A673 (cell line): ENCODE data around the gene ZNF534. TPM values are rescaled to one million over a fixed set of nuclear protein-coding genes. Genes with fewer than 3 reads are reported as not detected.

Experiments used
- Bru-seq: library from RNA; stranded (reverse); fragments of 400-500 nt; gene quantifications from one replicate; lab custom pipeline; 2021; lab: Mats Ljungman, UMichigan
- BruChase-seq, 2 experiments: library from RNA; stranded (reverse); fragments of 400-500 nt; gene quantifications; one replicate each; lab custom pipeline; 2021; lab: Mats Ljungman, UMichigan
- BruUV-seq: library from RNA; stranded (reverse); fragments of 400-500 nt; replicated peaks from 2 replicates; lab custom pipeline; 2021; lab: Mats Ljungman, UMichigan
- CTCF ChIA-PET: fragments of 300-600 bp; sonication (Branson Sonifier 250); formaldehyde crosslinking; loops from one replicate; lab custom pipeline; 2022; ENCODE audit warnings: antibody characterized with exemption; lab: Charles Lee
- POLR2A ChIA-PET: fragments of 300-600 bp; sonication (Branson Sonifier 250); formaldehyde crosslinking; loops from one replicate; lab custom pipeline; 2022; ENCODE audit warnings: antibody characterized with exemption; ENCODE audit not compliant: low non-redundant PET; lab: Charles Lee
- DNase-seq: peaks from one replicate; pipeline ENCODE4 v3.0.0-alpha.2; 2015; ENCODE audit warnings: low spot score
- H3K27ac ChIP-seq: fragments of 200-600 bp; sonication (generic); 2 replicates; pipeline ENCODE4 v1.5.1; 2016; ENCODE audit warnings: mixed run types, low read depth, mild to moderate bottlenecking, mixed read lengths, antibody characterized with exemption, low read length; ENCODE audit not compliant: poor library complexity, severe bottlenecking
- H3K27me3 ChIP-seq: fragments of 200-600 bp; sonication (generic); replicated peaks from 2 replicates; pipeline ENCODE4 v1.6.1; 2017; ENCODE audit warnings: mixed run types, low read depth, mild to moderate bottlenecking, mixed read lengths, antibody characterized with exemption, low read length; ENCODE audit not compliant: insufficient read depth, poor library complexity
- H3K36me3 ChIP-seq: fragments of 200-600 bp; sonication (generic); 2 replicates; pipeline ENCODE4 v1.6.1; 2016; ENCODE audit warnings: mixed run types, mild to moderate bottlenecking, mixed read lengths, antibody characterized with exemption, low read length; ENCODE audit not compliant: insufficient read depth, poor library complexity, severe bottlenecking
- H3K4me1 ChIP-seq: fragments of 200-600 bp; sonication (generic); 2 replicates; pipeline ENCODE4 v1.6.1; 2017; ENCODE audit warnings: mixed run types, mild to moderate bottlenecking, mixed read lengths, antibody characterized with exemption, low read length; ENCODE audit not compliant: insufficient read depth, poor library complexity, severe bottlenecking
- H3K4me3 ChIP-seq: fragments of 200-600 bp; sonication (generic); 2 replicates; pipeline ENCODE4 v1.5.1; 2016; ENCODE audit warnings: low read depth, mixed run types, mild to moderate bottlenecking, mixed read lengths, low read length; ENCODE audit not compliant: poor library complexity, severe bottlenecking
- H3K9me3 ChIP-seq: fragments of 200-600 bp; sonication (generic); 2 replicates; pipeline ENCODE4 v1.6.1; 2016; ENCODE audit warnings: mixed run types, low read depth, mild to moderate bottlenecking, mixed read lengths, antibody characterized with exemption, low read length; ENCODE audit not compliant: poor library complexity, severe bottlenecking
- EZH2 ChIP-seq: fragments of 200-600 bp; sonication (generic); IDR thresholded peaks from 2 replicates; pipeline ENCODE4 v1.6.1; 2017; ENCODE audit warnings: borderline replicate concordance, low read depth, mild to moderate bottlenecking, mixed read lengths, antibody characterized with exemption, low read length; ENCODE audit not compliant: poor library complexity, severe bottlenecking
- intact Hi-C: fragments of 100-400 bp; cut with micrococcal nuclease; formaldehyde crosslinking; loops from one replicate; pipeline ENCODE4 v1.10.0; 2022; ENCODE audit not compliant: unreplicated experiment
- long read RNA-seq: library from polyadenylated mRNA; stranded (forward); transcript quantifications from one replicate; pipeline ENCODE4 v2.0.0, GENCODE V29; 2022
- total RNA-seq: library from RNA; stranded (reverse); gene quantifications from 2 replicates; pipeline ENCODE4 v1.2.3, GENCODE V29; 2021
- TF ChIP-seq, protein P1 (sequence below): fragments of 300-800, 200-600 bp; sonication (generic); conservative IDR thresholded peaks from 2 replicates; pipeline ENCODE4 v1.5.1; 2017; ENCODE audit warnings: low read depth, mild to moderate bottlenecking, antibody characterized with exemption, low read length, moderate library complexity, mixed read lengths

The ZNF534 gene
- not detected in 2 replicates for total RNA-seq
- Bru-seq, nascent RNA: not detected
- BruChase-seq, experiment 1, labeled RNA remaining after a 2-hour chase: percentile 7 among the genes with signal in this experiment
- percentile 4 among the genes with signal in this experiment for BruChase-seq, experiment 2, labeled RNA remaining after a 6-hour chase
- long read RNA-seq: 0 reads

DNA sequence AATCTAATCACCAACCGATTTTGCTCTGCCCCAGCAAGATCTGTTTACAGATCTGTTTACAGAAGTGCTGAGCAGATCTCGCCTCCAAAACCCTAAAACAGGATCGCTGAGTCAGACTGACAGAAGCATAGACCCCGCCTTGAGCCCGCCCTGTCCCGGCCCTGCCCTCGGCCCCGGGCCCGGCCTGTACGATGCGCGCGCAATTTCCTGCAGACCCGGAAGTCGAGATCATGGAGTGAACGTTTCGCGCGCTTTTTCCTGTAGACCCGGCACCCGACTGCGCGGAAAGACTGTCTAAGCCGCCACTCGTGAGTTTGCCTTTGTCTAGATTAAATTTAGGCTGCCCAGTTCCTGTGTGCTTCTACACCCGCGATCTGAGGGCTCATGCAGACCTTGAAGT lies at the start of gene ZNF534:
TSS of gene ZNF534 (plus strand) at position 212 of the 400 bp plus-strand sequence. CDS start 2,327 bp downstream, outside the sequence.
- Histone ChIP-seq H3K27ac (no peak within 1 kb of the TSS), H3K27me3 (no peaks in the 10 kb centered on the region), H3K9me3 (peaks cover under 1% of the 10 kb centered on the region), H3K36me3 (no peaks in the 10 kb centered on the region), H3K4me3 (no peak within 1 kb of the TSS), H3K4me1 (no peaks in the 10 kb centered on the region)
- POLR2A ChIA-PET: interaction anchor here (0.7 kb wide), 1 partner anchor 741 kb away, joined by 15 read pairs; no protein-coding TSS in a partner anchor
- DNase-seq: no peak
- TF ChIP-seq EZH2: no peak
- TF ChIP-seq, protein P1, sequence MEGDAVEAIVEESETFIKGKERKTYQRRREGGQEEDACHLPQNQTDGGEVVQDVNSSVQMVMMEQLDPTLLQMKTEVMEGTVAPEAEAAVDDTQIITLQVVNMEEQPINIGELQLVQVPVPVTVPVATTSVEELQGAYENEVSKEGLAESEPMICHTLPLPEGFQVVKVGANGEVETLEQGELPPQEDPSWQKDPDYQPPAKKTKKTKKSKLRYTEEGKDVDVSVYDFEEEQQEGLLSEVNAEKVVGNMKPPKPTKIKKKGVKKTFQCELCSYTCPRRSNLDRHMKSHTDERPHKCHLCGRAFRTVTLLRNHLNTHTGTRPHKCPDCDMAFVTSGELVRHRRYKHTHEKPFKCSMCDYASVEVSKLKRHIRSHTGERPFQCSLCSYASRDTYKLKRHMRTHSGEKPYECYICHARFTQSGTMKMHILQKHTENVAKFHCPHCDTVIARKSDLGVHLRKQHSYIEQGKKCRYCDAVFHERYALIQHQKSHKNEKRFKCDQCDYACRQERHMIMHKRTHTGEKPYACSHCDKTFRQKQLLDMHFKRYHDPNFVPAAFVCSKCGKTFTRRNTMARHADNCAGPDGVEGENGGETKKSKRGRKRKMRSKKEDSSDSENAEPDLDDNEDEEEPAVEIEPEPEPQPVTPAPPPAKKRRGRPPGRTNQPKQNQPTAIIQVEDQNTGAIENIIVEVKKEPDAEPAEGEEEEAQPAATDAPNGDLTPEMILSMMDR: no peak
- BruUV-seq: no TSS peak
- intact Hi-C loops: no loop called here
- CTCF ChIA-PET: no interaction called here

DNA sequence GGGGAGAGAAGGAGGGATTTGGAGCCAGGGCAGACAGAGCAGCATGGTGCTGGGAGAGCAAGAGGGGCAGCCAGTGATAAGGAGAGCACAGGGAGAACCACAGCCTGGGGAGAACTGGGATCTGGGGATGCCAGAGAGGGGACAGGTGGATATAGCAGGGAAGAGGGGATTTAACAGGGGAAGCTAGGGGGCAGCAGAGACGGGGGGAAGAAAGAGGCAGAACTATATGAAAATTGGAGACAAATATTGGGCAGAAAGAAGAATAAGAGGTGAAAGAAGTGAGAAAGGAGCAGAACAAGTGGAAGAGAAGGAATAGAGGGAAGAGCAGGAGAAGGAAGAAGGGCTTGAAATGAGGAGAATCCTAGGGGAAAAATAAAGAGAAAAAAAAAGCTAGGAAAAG lies 37.8 kb upstream of the ZNF534 start:
- Histone ChIP-seq H3K27me3 (no peaks in the 10 kb centered on the region), H3K9me3 (peaks cover 11% of the 10 kb centered on the region), H3K4me3 (no peak overlapping the region), H3K4me1 (no peaks in the 10 kb centered on the region), H3K36me3 (no peaks in the 10 kb centered on the region), H3K27ac (no peak overlapping the region)
- no peak for DNase-seq
- no peak for TF ChIP-seq EZH2
- TF ChIP-seq, protein P1: no peak
- intact Hi-C loops: no loop called here
- ChIA-PET POLR2A (no interaction called here), CTCF (no interaction called here)
- BruUV-seq: no TSS peak

DNA sequence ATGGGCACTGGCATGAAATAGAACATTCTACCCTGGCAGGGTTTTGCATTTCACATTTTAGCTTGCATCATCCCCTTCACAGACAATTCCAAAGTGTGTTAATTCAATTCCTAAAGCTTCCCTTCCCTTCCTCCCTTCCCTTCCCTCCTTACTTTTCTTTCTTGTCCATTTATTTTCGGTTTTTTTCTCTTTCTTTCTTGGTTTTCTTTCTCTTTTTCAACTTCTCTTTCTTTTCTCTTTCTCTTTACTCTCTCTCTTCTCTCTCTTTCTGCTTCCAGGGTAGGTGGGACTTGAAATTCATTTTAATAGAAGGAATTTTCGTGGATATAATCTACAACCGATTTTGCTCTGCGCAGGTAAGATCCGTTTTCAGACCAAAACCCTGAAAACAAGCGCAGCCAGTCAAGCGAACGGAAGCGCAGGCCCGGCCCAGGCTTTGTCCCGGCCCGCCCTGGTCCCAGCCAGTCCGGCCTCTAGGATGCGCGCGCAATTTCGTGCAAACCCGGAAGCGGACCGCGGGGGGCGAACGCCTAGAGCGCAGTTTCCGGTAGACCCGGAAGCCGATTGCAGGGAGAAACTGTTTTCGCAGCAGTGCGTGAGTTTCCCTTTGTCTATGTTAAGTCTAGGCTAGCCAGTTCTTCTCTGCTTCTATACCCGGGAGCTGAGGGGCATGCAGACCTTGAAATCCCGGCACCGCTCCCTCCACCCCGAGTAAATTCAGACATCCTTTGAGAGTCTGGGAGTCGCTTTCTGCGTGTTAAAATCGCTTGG lies 31.5 kb upstream of the ZNF534 start, which contains the start of gene ZNF528:
TSS of gene ZNF528 (plus strand) at position 540 of the 771 bp plus-strand sequence. CDS start 4,165 bp downstream, outside the sequence.
- CTCF ChIA-PET: no interaction called here
- Histone ChIP-seq H3K36me3 (no peaks in the 10 kb centered on the region), H3K4me3 (peak within 1 kb of the TSS; percentile 40), H3K4me1 (no peaks in the 10 kb centered on the region), H3K27me3 (no peaks in the 10 kb centered on the region), H3K27ac (no peak within 1 kb of the TSS), H3K9me3 (peaks cover 27% of the 10 kb centered on the region)
- no peak for TF ChIP-seq EZH2
- TF ChIP-seq, protein P1: no peak
- no TSS peak for BruUV-seq
- peak; percentile 83 for DNase-seq
- intact Hi-C loops: no loop called here
- POLR2A ChIA-PET: no interaction called here
